HCT116 (cell line): ENCODE results near the gene KLHDC10.

Experiments used
- CTCF ChIP-seq, 3 experiments: fragments of 200-600 bp in 1 of 3; sonication (generic) in 1 of 3; IDR thresholded peaks in 2 of 3; conservative IDR thresholded peaks in 1 of 3; 2 replicates each; pipeline ENCODE4 v1.5.1; 2012 to 2017; ENCODE audit warnings: low read depth in 2 of 3, low read length in 2 of 3, antibody characterized with exemption in 1 of 3, borderline replicate concordance in 1 of 3, control low read depth in 1 of 3, mild to moderate bottlenecking in 1 of 3, mixed read lengths in 1 of 3, mixed run types in 1 of 3, moderate library complexity in 1 of 3; ENCODE audit not compliant: insufficient read depth in 1 of 3
- EZH2 ChIP-seq: fragments of 200-600 bp; sonication (generic); IDR thresholded peaks from 2 replicates; pipeline ENCODE4 v1.6.1; 2017; ENCODE audit warnings: antibody characterized with exemption, mixed run types
- POLR2A ChIP-seq: IDR thresholded peaks from 2 replicates; pipeline ENCODE4 v1.7.0; 2011; ENCODE audit warnings: borderline replicate concordance; ENCODE audit not compliant: insufficient read depth, insufficient read length; ENCODE audit errors: extremely low read depth
- POLR2AphosphoS5 ChIP-seq: IDR thresholded peaks from 2 replicates; pipeline ENCODE4 v1.6.1; 2011; ENCODE audit warnings: mild to moderate bottlenecking, low read depth, low read length, moderate library complexity
- SIN3A ChIP-seq: IDR thresholded peaks from 2 replicates; pipeline ENCODE4 v1.6.1; 2012; ENCODE audit warnings: low read depth
- SP1 ChIP-seq: IDR thresholded peaks from 2 replicates; pipeline ENCODE4 v1.6.1; 2012; ENCODE audit warnings: low read depth
- ZNF274 ChIP-seq: fragments of 200-500 bp; sonication (Bioruptor generic); IDR thresholded peaks from 2 replicates; pipeline ENCODE4 v1.6.1; 2014; ENCODE audit warnings: mild to moderate bottlenecking, low read depth, low read length, inconsistent platforms

- TF ChIP-seq POLR2A: no peak
- no peak for TF ChIP-seq ZNF274
- no peak for TF ChIP-seq CTCF (IDR thresholded peaks at IDR 0.05 in 2 of 3, conservative IDR thresholded peaks at IDR 0.05 in 1 of 3; ENCODE audit: borderline replicate concordance in 1 of 3, insufficient read depth in 1 of 3, low read depth in 2 of 3, low read length in 2 of 3)
- no peak for TF ChIP-seq POLR2AphosphoS5
- no peak for TF ChIP-seq EZH2
- TF ChIP-seq SIN3A: no peak
- no peak for TF ChIP-seq SP1
Measured at GRCh38 chr7:130150587-130150986, 80.3 kb downstream of the KLHDC10 start.
